Upper lobe of right lung (tissue), 1 donor: ENCODE results near the gene ZNF420. TPM values are rescaled to one million over a fixed set of nuclear protein-coding genes. Genes with fewer than 3 reads are reported as not detected.

Source experiments
- ATAC-seq: fragments of 200-7000 bp; cut with Tn5 transposase; one replicate; pipeline ENCODE4 v1.9.1; 2020; ENCODE audit warnings: mild to moderate bottlenecking, moderate library complexity
- DNase-seq: peaks from one replicate; pipeline ENCODE4 v3.0.0-alpha.2; 2020
- H3K27ac ChIP-seq: fragments of 200-600 bp; one replicate; pipeline ENCODE4 v1.8.0; 2022
- H3K27me3 ChIP-seq: fragments of 200-600 bp; one replicate; pipeline ENCODE4 v1.8.0; 2022; ENCODE audit warnings: mild to moderate bottlenecking
- H3K36me3 ChIP-seq: fragments of 200-600 bp; one replicate; pipeline ENCODE4 v1.8.0; 2022
- H3K4me1 ChIP-seq: fragments of 200-600 bp; one replicate; pipeline ENCODE4 v1.8.0; 2022
- H3K4me3 ChIP-seq: fragments of 200-600 bp; one replicate; pipeline ENCODE4 v1.8.0; 2022; ENCODE audit warnings: mild to moderate bottlenecking
- H3K9me3 ChIP-seq: fragments of 200-600 bp; one replicate; pipeline ENCODE4 v1.8.0; 2022
- intact Hi-C: fragments of 100-400 bp; cut with DNase I; formaldehyde crosslinking; loops from one replicate; pipeline ENCODE4 v1.11.0; 2022
- total RNA-seq: library from RNA; stranded (reverse); fragmentation: NEBNext Ultra II Directional; extraction: Animal tissue kit (Norgen Biotek cat#: 25700); gene quantifications from one replicate; pipeline ENCODE4 v1.2.1, GENCODE V29; 2021
- TF ChIP-seq, protein P1 (sequence below): fragments of 200-600 bp; IDR thresholded peaks from one replicate; pipeline ENCODE4 v1.8.0; 2022; ENCODE audit warnings: antibody characterized with exemption
- donor health status: DM: no; HTN: yes; CAD: no; lungs with severe emphysema.

The ZNF420 gene
- total RNA-seq, 1 donor from 2014 or later: 8.7 TPM

DNA sequence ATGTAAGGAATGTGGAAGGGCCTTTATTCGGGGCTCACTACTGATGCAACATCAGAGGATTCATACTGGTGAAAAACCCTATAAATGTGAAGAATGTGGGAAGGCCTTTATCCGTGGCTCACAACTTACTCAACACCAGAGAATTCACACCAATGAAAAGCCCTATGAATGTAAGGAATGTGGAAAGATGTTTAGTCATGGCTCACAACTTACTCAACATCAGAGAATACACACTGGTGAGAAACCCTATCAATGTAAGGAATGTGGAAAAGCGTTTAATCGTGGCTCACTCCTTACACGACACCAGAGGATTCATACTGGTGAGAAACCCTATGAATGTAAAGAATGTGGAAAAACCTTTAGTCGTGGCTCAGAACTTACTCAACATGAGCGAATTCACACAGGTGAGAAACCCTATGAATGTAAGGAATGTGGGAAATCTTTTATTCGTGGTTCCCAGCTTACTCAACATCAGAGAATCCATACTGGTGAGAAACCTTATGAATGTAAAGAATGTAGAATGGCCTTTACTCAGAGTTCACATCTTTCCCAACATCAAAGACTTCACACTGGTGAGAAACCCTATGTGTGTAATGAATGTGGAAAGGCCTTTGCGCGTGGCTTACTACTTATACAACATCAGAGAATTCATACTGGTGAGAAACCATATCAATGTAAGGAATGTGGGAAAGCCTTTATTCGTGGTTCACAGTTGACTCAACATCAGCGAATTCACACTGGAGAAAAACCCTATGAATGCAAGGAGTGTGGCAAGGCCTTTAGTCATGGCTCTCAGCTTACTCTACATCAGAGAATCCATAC is 50.0 kb downstream of the ZNF420 start:
- Histone ChIP-seq H3K4me1 (no peaks in the 10 kb centered on the region), H3K4me3 (no peak overlapping the region), H3K27ac (no peak overlapping the region), H3K36me3 (peaks cover 14% of the 10 kb centered on the region), H3K27me3 (no peaks in the 10 kb centered on the region), H3K9me3 (peaks cover 100% of the 10 kb centered on the region)
- intact Hi-C loops: no loop called here
- DNase-seq (no peak), ATAC-seq (no peak)
- TF ChIP-seq, protein P1, sequence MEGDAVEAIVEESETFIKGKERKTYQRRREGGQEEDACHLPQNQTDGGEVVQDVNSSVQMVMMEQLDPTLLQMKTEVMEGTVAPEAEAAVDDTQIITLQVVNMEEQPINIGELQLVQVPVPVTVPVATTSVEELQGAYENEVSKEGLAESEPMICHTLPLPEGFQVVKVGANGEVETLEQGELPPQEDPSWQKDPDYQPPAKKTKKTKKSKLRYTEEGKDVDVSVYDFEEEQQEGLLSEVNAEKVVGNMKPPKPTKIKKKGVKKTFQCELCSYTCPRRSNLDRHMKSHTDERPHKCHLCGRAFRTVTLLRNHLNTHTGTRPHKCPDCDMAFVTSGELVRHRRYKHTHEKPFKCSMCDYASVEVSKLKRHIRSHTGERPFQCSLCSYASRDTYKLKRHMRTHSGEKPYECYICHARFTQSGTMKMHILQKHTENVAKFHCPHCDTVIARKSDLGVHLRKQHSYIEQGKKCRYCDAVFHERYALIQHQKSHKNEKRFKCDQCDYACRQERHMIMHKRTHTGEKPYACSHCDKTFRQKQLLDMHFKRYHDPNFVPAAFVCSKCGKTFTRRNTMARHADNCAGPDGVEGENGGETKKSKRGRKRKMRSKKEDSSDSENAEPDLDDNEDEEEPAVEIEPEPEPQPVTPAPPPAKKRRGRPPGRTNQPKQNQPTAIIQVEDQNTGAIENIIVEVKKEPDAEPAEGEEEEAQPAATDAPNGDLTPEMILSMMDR: no peak

DNA sequence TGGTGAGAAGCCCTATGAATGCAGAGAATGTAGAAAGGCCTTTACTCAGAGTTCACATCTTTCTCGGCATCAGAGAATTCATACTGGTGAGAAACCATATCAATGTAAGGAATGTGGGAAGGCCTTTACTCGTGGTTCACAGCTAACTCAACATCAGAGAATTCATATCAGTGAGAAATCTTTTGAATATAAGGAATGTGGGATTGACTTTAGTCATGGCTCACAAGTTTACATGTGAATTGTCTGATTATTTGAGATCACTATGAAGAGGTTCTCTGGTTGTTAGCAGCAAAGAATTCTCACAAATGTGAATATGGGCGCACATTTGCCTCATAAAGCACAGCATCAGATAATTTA is 50.6 kb downstream of the ZNF420 start:
- Histone ChIP-seq H3K36me3 (peaks cover 14% of the 10 kb centered on the region), H3K27me3 (no peaks in the 10 kb centered on the region), H3K4me1 (no peaks in the 10 kb centered on the region), H3K9me3 (peaks cover 100% of the 10 kb centered on the region), H3K27ac (no peak overlapping the region), H3K4me3 (no peak overlapping the region)
- intact Hi-C loops: no loop called here
- ATAC-seq: no peak
- no peak for DNase-seq
- TF ChIP-seq, protein P1: no peak

DNA sequence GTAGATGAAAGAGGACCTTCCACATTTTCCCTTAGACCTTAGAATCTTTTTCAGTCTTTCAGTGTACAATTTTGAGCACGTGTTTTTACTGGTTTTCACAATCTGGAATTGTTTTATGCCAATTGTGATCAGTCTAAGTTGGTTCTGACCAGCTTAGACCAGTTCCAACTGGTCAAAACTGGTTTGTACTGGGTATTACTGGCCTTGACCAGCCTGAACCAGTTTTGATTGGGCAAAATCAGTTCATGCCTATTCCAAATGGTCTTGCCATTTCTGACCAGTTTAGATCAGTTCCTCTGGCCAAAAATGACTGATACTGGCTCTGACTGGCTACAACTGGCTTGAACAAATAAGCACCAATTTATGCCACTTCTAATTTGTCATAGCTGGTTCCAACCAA is 57.9 kb downstream of the ZNF420 start:
- no peaks in the 10 kb centered on the region for H3K36me3 ChIP-seq
- peaks cover 86% of the 10 kb centered on the region for H3K9me3 ChIP-seq
- DNase-seq (no peak), ATAC-seq (no peak)
- H3K27me3 ChIP-seq: no peaks in the 10 kb centered on the region
- no peaks in the 10 kb centered on the region for H3K4me1 ChIP-seq
- intact Hi-C loops: no loop called here
- H3K4me3 ChIP-seq: no peak overlapping the region
- TF ChIP-seq, protein P1: no peak
- H3K27ac ChIP-seq: no peak overlapping the region

DNA sequence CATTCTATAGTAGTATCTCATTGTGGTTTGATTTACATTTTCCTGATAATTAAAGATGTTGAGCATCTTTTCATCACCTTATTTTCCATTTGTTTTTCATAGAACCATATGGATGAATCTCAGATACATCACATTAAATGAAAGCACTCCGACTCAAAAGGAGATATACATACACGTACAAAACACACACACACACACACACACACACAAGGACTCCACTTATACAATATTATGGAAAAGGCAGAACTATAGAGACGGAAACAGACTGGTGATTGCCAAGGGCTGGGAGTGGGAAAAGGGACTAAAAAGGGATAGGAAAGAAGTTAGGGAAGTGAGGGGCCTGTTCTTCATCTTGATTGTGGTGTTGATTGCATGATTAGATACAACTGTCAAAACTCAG is 70.0 kb downstream of the ZNF420 start:
- Histone ChIP-seq H3K4me1 (no peaks in the 10 kb centered on the region), H3K9me3 (peaks cover 85% of the 10 kb centered on the region), H3K27me3 (no peaks in the 10 kb centered on the region), H3K4me3 (no peak overlapping the region), H3K27ac (no peak overlapping the region), H3K36me3 (no peaks in the 10 kb centered on the region)
- TF ChIP-seq, protein P1: no peak
- ATAC-seq: no peak
- intact Hi-C loops: no loop called here
- no peak for DNase-seq

DNA sequence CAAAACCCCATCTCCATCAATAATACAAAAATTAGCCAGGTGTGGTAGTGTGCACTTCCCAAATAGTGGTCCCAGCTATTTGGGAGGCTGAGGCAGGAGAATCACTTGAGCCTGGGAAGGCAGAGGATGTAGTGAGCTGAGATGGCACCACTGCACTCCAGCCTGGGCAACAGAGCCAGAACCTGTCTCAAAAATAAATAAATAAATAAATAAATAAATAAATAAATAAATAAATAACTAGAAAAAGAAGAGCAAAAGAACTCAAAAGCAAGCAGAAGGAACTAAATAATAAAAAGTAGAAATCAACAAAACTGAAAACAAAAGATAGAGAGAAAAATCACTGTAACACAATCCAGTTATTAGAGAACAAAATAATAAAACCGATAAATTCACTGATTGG is 81.9 kb downstream of the ZNF420 start:
- H3K4me1 ChIP-seq: no peaks in the 10 kb centered on the region
- H3K27me3 ChIP-seq: no peaks in the 10 kb centered on the region
- TF ChIP-seq, protein P1: no peak
- H3K36me3 ChIP-seq: peaks cover 6% of the 10 kb centered on the region
- peaks cover 89% of the 10 kb centered on the region for H3K9me3 ChIP-seq
- DNase-seq (no peak), ATAC-seq (no peak)
- H3K27ac ChIP-seq: no peak overlapping the region
- intact Hi-C loops: no loop called here
- H3K4me3 ChIP-seq: no peak overlapping the region
